Measurements from ENCODE around the gene PAAF1. TPM values are rescaled to one million over a fixed set of nuclear protein-coding genes. Genes with fewer than 3 reads are reported as not detected.
A peak's percentile ranks its signal among the peaks of the same experiment; 100 is the strongest.
"Not testable (repeated sequence)": the region's sequence is repeated elsewhere in the genome, so short reads cannot be mapped to it uniquely, and the experiment has no call there.

PAAF1 gene
- total RNA-seq, 1 experiment from 2014 or later: 11.7 TPM

DNA sequence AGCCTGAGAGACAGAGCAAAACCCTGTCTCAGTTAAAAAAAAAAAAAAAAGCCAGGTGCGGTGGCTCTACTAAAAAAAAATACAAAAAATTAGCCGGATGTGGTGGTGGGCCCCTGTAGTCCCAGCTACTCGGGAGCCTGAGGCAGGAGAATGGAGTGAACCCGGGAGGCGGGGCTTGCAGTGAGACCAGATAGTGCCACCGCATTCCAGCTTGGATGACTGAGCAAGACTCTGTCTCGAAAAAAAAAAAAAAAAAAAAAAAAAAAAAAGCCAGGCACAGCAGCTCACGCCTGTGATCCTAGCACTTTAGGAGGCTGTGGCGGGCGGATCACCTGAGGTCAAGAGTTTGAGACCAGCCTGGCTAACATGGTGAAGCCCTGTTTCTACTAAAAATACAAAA, 3.6 kb downstream of the PAAF1 start:
- DNase-seq (ENCODE audit: low read depth): not testable (repeated sequence)

DNA sequence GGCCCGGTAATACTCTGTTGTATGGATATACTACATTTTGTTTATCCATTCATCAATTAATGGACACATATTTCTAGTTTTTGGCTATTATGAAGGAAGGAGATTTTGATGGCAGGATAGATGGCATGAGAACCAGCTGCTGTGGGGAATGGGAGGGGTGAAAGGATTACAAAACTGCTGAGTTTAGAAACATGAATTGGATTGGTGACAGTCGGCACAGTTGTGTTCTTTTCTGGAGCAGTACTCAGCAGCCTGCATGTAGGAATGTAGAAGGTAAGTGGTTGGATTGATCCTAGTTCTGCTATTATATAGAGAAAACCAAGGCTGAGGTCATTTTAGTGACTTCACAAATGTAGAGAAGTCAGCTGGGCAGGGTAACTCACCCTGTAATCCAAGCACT, 7.1 kb downstream of the PAAF1 start:
- DNase-seq (ENCODE audit: low read depth): no peak

DNA sequence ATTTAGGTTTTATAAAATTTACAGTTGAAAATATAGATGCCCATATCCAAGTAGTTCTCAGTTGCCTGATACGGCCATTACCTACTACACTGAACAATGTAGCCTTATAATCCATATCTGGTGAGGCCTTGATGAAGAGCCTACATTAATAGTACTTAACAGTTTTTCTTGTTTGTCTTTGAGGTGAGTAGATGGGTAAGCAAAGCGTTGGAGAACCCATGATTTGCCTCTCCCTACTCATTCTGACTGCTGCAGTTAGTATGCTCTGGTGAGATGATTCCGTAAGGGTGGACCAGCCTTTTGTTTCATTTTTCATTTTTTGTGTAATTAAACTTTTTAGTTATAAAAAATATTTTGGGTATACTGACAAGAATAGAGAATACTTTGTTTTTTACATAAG, 11.4 kb downstream of the PAAF1 start:
- no peak for DNase-seq (ENCODE audit: low read depth)

- DNase-seq (ENCODE audit: low read depth): peak; percentile 49
These were observed 12.2 kb downstream of the PAAF1 start for GRCh38 chr11:73889019-73889418.

DNA sequence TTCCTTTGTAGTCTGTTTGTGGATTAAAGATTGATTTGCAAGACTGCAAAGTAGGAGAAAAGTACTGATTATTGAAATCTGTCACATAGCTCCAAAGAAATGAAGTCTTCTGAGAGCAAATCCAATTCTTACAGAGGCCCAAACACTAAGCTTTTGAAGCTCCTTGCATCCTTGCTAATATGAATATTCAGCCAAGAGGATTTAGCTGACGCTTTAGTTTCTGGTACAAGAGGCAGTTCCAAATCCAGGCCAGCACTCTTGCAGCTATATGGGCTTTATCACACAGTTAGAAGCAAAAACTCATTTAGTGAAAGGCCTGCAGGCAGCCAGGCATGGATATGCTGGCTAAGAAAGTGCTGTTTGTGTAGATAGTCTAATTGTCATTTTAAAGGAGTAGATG, 12.7 kb downstream of the PAAF1 start:
- no peak for DNase-seq (ENCODE audit: low read depth)

DNA sequence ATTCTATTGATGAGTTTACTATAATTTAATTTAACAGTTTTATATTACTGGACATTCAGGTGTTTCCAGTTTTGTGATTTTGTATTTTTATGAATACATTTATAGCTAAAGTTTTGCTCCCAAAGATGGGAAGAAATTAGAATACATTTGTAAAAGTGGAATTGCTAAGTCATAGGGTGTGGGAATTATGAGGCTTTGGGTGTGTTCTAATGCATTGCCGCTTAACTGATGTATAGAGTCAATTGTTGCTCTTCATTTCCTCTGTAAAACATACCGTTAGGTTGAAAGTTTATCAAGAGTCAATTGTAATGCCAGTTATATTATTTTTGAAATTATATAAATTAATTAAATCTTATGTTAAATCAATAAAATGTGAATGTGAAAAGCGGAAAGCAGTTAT, 16.2 kb downstream of the PAAF1 start:
- DNase-seq (ENCODE audit: low read depth): no peak

DNA sequence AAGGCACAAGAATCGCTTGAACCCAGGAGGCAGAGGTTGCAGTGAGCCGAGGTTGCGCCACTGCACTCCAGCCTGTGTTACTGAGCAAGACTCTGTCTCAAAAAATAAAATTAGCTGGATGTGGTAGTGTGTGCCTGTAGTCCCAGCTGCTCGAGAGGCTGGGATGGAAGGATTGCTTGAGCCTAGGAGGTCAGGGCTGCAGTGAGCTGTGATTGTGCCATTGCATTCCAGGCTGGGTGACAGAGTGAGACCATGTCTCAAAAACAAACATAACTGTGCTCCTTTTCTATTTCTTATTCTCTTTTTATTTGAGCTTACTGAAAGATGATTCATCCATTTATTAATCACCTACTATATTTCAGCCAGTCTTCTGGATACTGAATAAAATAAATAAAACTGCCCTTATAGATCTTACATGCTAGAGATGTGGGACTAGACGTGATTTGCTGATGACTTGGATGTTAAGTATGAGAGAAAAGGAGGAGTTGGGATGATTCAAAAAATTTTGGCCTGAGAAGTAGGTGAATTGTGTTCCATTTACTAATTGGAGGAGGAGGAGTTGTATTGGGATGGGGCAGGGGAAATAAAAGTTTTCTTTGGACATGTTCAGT, 18.0 kb downstream of the PAAF1 start:
- DNase-seq (ENCODE audit: low read depth): peak; percentile 40

GRCh38 chr11:73902303-73902702, 25.5 kb downstream of the PAAF1 start:
- no peak for DNase-seq (ENCODE audit: low read depth)

GRCh38 chr11:73907191-73907590, 30.4 kb downstream of the PAAF1 start:
- peak; percentile 53 for DNase-seq (ENCODE audit: low read depth)

DNA sequence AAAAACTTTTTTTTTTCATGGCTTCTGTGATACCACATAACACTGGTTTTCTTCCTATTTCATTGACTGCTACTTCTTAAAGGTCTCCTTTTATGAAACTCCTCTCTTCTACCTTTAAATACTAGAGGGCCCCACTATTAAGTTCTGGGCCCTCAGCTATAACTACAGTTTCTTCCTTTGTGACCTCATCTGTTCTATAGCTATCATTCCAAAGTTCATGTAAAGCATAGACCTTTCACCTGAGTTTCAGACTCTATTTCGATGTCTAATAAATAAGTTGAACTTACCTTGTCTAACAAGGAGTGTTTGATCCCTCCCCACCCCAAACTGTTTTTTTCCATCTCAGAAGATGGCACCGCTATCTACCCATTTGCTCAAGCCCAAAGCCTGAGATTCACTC, 35.2 kb downstream of the PAAF1 start:
- no peak for DNase-seq (ENCODE audit: low read depth)

DNA sequence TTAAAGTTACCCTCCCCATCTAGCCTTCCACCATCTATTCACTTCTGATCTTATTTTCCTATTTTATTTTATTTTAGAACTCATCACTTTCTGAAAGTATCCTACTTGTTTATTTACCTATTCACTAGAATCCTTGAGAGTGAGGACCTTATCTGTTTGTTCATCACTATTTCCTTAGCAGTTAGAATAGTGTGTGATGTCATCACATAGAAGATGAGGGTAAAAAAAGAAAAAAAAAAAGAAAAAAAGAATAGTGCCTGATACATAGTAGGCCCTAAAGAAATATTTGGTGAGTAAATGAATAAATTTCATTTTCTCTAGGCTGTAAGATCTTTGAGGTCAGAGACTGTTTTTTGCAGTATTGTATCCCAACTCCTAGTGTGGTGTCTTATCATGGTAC, 36.7 kb downstream of the PAAF1 start:
- DNase-seq (ENCODE audit: low read depth): no peak

- peak; percentile 3 for DNase-seq (ENCODE audit: low read depth)
These were observed 37.5 kb downstream of the PAAF1 start for GRCh38 chr11:73914284-73914683.

GRCh38 chr11:73916435-73916834, 39.6 kb downstream of the PAAF1 start:
- no peak for DNase-seq (ENCODE audit: low read depth)

DNA sequence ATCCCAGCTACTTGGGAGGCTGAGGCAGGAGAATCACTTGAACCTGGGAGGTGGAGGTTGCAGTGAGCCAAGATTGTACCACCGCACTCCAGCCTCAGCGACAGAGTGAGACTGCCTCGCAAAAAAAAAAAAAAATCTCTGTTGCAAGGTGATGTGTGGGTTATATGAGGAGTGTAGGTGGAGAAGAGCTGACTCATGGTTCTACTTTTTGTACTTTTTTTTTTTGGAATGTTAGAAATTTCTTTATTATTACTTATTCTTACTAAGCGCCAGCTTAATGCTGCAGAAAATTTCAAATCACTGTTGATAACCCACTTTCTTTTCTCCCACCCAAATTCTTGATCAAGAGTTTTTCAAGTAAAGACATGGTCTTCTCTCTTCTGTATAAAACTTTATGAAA, 44.4 kb downstream of the PAAF1 start:
- DNase-seq (ENCODE audit: low read depth): no peak

- DNase-seq (ENCODE audit: low read depth): no peak
These were observed 52.6 kb downstream of the PAAF1 start for GRCh38 chr11:73929388-73929787.

GRCh38 chr11:73931039-73931645, 54.3 kb downstream of the PAAF1 start:
- DNase-seq (ENCODE audit: low read depth): peak; percentile 76

- no peak for DNase-seq (ENCODE audit: low read depth)
These were observed 55.2 kb downstream of the PAAF1 start for GRCh38 chr11:73931951-73932350.

- DNase-seq (ENCODE audit: low read depth): no peak
These were observed 56.0 kb downstream of the PAAF1 start for GRCh38 chr11:73932781-73933180.

DNA sequence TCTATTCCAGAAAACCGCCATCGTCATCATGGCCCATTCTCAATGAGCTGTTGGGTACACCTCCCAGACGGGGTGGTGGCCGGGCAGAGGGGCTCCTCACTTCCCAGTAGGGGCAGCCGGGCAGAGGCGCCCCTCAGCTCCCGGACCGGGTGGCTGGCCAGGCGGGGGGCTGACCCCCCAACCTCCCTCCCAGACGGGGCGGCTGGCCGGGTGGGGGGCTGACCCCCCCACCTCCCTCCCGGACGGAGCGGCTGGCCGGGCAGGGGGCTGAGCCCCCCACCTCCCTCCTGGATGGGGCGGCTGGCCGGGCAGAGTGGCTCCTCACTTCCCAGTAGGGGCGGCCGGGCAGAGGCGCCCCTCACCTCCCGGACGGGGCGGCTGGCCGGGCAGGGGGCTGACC, 59.2 kb downstream of the PAAF1 start:
- not testable (repeated sequence) for DNase-seq (ENCODE audit: low read depth)

DNA sequence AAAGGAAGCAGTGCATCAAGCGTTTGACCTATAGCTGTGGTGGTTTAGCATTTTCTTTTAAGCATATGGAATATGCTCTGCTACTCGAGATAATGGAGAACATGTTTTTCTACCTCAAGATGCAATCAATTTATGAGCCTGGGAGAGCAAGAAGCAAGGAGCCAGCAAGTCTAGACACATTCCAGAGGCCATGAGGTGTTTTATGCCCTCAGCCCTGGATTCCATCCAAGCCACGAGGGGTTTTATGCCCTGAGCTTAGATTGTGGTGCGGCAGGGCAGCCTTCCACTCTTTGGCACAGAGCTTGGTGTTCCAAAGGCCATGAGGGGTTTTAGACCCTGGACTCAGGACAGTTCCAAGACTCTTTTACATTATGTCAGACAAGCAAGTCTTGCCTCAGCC, 62.3 kb downstream of the PAAF1 start:
- DNase-seq (ENCODE audit: low read depth): peak; percentile 26

DNA sequence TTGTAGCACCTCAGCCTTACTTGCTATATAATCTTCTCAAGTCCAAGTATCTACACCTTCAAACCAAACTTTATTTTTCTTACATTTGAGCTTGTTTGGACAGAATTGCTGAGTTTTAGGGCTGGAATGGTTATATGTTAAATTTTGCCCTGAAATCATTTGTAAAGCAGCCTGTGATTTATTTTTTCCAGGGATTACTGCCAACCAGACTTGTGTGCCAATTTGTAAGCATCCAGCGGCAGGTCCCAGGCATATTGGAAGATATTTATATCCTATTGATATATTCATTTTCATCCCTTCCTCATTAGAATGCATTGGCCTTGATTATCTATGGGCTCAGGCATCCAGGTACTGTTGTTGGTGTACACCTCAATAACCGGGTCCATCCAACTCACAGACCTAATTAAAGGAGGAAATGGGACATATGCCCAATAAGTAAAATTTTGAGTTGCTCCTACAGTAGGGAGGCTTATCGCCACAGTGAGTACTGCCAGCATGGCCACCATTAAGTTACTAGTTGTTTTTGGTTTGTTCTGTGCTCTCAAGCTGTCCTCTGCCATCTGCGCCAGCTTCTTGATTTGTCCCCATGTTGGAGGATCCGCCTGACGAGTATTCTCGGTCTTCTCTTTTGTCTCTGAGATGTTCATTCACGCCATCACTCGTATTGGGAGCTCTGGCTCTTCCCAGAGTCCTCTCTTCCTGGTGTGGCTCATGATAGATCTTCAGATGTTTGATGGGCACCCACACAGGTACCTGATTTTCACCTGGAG, 64.2 kb downstream of the PAAF1 start:
- no peak for DNase-seq (ENCODE audit: low read depth)

- DNase-seq (ENCODE audit: low read depth): no peak
These were observed 65.2 kb downstream of the PAAF1 start for GRCh38 chr11:73942010-73942409.

GRCh38 chr11:73944085-73944484, 67.3 kb downstream of the PAAF1 start:
- no peak for DNase-seq (ENCODE audit: low read depth)
